DOHH2 (cell line): ENCODE measurements around the gene BANP.
"Not testable (repeated sequence)": the region's sequence is repeated elsewhere in the genome, so short reads cannot be mapped to it uniquely, and the experiment has no call there.

Source experiments
- EZH2phosphoT487 ChIP-seq: fragments of 200-600 bp; sonication (generic); IDR thresholded peaks from 2 replicates; pipeline ENCODE4 v1.6.1; 2017; ENCODE audit warnings: borderline replicate concordance, mild to moderate bottlenecking, antibody characterized with exemption, low read length, moderate library complexity, mixed read lengths
- TF ChIP-seq, protein P1 (sequence below): fragments of 200-600 bp; sonication (generic); IDR thresholded peaks from one replicate; pipeline ENCODE4 v1.5.1; 2014; ENCODE audit warnings: antibody characterized with exemption, mild to moderate bottlenecking, low read depth, low read length; ENCODE audit not compliant: poor library complexity, severe bottlenecking

DNA sequence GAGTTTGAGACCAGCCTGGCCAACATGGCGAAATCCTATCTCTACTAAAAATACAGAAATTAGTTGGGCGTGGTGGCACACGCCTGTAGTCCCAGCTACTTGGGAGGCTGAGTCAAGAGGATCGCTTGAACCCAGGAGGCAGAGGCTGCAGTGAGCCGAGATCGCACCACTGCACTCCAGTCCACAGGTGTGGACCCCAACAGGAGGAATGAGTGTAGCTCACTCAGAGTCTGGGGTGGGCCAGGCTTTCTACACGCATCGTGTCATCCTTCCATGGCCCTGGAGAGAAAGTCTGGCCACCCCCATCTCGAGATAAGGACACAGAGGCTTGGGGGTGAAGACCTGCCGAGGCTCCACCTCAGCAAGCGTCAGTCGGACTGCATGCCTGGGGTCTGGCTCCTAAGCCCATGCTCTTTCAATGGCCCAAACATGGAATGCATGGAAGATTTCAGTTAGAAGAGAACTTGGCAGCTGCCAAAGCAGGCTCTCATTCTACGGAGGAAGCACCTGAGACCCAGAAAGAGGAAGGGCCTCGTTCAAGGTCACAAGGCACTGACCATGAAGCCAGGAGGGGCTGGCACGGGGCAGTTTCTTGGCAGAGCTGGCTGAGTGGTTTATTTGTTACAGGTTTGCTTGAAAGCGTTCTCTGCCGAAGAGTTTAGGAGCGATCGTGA lies 16.3 kb upstream of the BANP start:
- TF ChIP-seq, protein P1, sequence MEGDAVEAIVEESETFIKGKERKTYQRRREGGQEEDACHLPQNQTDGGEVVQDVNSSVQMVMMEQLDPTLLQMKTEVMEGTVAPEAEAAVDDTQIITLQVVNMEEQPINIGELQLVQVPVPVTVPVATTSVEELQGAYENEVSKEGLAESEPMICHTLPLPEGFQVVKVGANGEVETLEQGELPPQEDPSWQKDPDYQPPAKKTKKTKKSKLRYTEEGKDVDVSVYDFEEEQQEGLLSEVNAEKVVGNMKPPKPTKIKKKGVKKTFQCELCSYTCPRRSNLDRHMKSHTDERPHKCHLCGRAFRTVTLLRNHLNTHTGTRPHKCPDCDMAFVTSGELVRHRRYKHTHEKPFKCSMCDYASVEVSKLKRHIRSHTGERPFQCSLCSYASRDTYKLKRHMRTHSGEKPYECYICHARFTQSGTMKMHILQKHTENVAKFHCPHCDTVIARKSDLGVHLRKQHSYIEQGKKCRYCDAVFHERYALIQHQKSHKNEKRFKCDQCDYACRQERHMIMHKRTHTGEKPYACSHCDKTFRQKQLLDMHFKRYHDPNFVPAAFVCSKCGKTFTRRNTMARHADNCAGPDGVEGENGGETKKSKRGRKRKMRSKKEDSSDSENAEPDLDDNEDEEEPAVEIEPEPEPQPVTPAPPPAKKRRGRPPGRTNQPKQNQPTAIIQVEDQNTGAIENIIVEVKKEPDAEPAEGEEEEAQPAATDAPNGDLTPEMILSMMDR = not testable (repeated sequence)
- not testable (repeated sequence) for TF ChIP-seq EZH2phosphoT487
